Measurements from ENCODE around the gene PROM1.

DNA sequence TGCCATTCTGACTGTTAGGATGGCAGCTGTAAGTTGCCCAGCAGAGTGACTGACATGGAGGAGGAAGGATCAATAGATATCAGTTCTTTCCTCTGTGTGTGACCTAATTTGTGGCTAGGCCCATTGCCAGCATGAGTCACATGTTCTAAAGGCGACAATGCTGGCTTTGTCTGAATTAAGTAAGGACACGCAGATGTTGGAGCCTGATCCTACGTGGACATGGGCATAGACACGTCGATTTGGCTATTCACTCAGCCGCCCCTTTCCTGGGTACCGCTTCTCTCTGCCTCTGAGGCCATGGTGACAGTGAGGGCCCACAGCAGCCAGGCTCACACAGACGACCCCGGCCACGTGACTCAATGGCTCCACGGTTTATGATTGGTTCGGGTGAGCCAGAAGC, 16.3 kb downstream of the PROM1 start:
- TF ChIP-seq RAD21 (conservative IDR thresholded peaks at IDR 0.05) = no peak
- TF ChIP-seq POLR2AphosphoS5 (IDR thresholded peaks at IDR 0.05) = no peak
- no peak for TF ChIP-seq EP300 (conservative IDR thresholded peaks at IDR 0.05; ENCODE audit: poor library complexity, severe bottlenecking)
- TF ChIP-seq, protein P1, sequence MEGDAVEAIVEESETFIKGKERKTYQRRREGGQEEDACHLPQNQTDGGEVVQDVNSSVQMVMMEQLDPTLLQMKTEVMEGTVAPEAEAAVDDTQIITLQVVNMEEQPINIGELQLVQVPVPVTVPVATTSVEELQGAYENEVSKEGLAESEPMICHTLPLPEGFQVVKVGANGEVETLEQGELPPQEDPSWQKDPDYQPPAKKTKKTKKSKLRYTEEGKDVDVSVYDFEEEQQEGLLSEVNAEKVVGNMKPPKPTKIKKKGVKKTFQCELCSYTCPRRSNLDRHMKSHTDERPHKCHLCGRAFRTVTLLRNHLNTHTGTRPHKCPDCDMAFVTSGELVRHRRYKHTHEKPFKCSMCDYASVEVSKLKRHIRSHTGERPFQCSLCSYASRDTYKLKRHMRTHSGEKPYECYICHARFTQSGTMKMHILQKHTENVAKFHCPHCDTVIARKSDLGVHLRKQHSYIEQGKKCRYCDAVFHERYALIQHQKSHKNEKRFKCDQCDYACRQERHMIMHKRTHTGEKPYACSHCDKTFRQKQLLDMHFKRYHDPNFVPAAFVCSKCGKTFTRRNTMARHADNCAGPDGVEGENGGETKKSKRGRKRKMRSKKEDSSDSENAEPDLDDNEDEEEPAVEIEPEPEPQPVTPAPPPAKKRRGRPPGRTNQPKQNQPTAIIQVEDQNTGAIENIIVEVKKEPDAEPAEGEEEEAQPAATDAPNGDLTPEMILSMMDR (IDR thresholded peaks at IDR 0.05; ENCODE audit: poor library complexity, severe bottlenecking) = no peak
- TF ChIP-seq TAF1 (IDR thresholded peaks at IDR 0.05; ENCODE audit: low read depth) = no peak
